MCF 10A (cell line): ENCODE data around the gene ANO2. TPM values are rescaled to one million over a fixed set of nuclear protein-coding genes. Genes with fewer than 3 reads are reported as not detected.

Experiments
- BruUV-seq: library from RNA; stranded (reverse); fragments of 400-500 nt; replicated peaks from 2 replicates; lab custom pipeline; 2021; lab: Mats Ljungman, UMichigan
- CTCF ChIA-PET: fragments of 300-600 bp; sonication (Branson Sonifier 250); formaldehyde crosslinking; extraction: SDS; loops from one replicate; lab custom pipeline; 2021; ENCODE audit warnings: antibody characterized with exemption, inconsistent platforms; lab: Yijun Ruan, JAX
- POLR2A ChIA-PET: fragments of 300-600, 350-650 bp; sonication (Branson Sonifier 250); formaldehyde crosslinking; extraction: SDS; loops from one replicate; lab custom pipeline; 2020; ENCODE audit warnings: antibody characterized with exemption, inconsistent platforms; lab: Yijun Ruan, JAX
- DNase-seq: peaks from one replicate; pipeline ENCODE4 v3.0.0-alpha.2; 2018; ENCODE audit not compliant: unreplicated experiment
- H3K27ac Mint-ChIP-seq: one replicate; pipeline ENCODE4 v1.8.0; 2022; ENCODE audit warnings: mild to moderate bottlenecking, low read depth, mixed read lengths; ENCODE audit not compliant: unreplicated experiment
- H3K27me3 Mint-ChIP-seq: one replicate; pipeline ENCODE4 v1.8.0; 2022; ENCODE audit warnings: mixed read lengths; ENCODE audit not compliant: insufficient read depth, unreplicated experiment
- H3K36me3 Mint-ChIP-seq: one replicate; pipeline ENCODE4 v1.8.0; 2022; ENCODE audit warnings: mild to moderate bottlenecking, moderate library complexity, mixed read lengths; ENCODE audit not compliant: insufficient read depth, unreplicated experiment
- H3K4me1 Mint-ChIP-seq: one replicate; pipeline ENCODE4 v1.8.0; 2022; ENCODE audit warnings: mixed read lengths; ENCODE audit not compliant: insufficient read depth, unreplicated experiment
- H3K4me3 Mint-ChIP-seq: one replicate; pipeline ENCODE4 v1.8.0; 2022; ENCODE audit warnings: mild to moderate bottlenecking, moderate library complexity, mixed read lengths; ENCODE audit not compliant: unreplicated experiment
- H3K9me3 Mint-ChIP-seq: one replicate; pipeline ENCODE4 v1.8.0; 2022; ENCODE audit warnings: mixed read lengths; ENCODE audit not compliant: unreplicated experiment
- intact Hi-C: fragments of 100-400 bp; cut with micrococcal nuclease; formaldehyde crosslinking; loops from 2 replicates; pipeline ENCODE4 v1.14.1; 2022
- total RNA-seq: library from RNA; stranded (reverse); gene quantifications from 2 replicates; pipeline ENCODE4 v1.2.3, GENCODE V29; 2022
- TF ChIP-seq, protein P1 (sequence below): fragments of 200-600 bp; IDR thresholded peaks from one replicate; pipeline ENCODE4 v1.8.0; 2022; ENCODE audit warnings: antibody characterized with exemption, mild to moderate bottlenecking; ENCODE audit not compliant: unreplicated experiment

The ANO2 gene
- total RNA-seq, 1 experiment from 2014 or later, result not detected

DNA sequence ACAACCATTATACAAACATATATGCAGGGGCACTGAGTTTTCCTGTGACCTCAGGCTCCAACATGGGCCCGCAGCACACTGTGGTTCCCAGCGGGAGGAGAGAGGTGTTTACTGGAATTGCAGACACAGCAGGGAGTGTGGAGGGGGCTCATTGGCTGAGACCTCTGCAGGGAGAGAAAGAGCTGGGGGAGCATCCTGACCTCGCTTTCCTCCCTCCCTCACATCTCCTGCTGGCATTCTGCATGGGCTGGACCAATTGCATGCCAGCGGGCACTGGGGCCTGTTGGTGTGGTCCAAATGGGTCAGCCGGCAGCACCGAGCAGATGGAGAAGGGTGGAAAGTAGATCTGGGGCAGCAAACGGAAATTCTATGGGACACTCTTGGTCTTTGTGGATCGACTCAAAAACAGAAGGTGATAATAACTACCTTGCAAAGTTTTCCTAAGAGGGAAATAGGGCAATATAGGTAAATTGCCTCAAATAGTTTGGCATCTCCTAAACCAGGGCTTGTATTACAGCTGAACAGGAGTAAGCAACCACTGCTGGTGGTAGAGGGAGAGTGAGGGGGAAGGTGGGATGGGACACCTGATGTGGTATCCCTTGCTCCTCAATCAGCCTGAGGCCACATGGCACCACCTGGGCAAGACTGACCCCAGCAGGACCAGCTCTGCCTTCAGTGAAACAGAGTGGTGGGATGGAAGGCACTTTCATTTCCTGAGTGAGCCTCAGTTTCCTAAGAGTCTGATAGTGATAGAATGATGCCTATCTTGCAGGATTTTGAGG, 426.3 kb downstream of the ANO2 start:
- ChIA-PET POLR2A (no interaction called here), CTCF (interaction anchor here (0.6 to 0.7 kb wide), 3 partner anchors 30 to 610 kb away, joined by 3 to 4 read pairs (median 3); no protein-coding TSS in a partner anchor)
- intact Hi-C loops, result no loop called here
- no peak for DNase-seq
- TF ChIP-seq, protein P1, sequence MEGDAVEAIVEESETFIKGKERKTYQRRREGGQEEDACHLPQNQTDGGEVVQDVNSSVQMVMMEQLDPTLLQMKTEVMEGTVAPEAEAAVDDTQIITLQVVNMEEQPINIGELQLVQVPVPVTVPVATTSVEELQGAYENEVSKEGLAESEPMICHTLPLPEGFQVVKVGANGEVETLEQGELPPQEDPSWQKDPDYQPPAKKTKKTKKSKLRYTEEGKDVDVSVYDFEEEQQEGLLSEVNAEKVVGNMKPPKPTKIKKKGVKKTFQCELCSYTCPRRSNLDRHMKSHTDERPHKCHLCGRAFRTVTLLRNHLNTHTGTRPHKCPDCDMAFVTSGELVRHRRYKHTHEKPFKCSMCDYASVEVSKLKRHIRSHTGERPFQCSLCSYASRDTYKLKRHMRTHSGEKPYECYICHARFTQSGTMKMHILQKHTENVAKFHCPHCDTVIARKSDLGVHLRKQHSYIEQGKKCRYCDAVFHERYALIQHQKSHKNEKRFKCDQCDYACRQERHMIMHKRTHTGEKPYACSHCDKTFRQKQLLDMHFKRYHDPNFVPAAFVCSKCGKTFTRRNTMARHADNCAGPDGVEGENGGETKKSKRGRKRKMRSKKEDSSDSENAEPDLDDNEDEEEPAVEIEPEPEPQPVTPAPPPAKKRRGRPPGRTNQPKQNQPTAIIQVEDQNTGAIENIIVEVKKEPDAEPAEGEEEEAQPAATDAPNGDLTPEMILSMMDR, result no peak
- H3K4me3 Mint-ChIP-seq, result no peak overlapping the region
- H3K27ac Mint-ChIP-seq, result no peak overlapping the region
- peaks cover 26% of the 10 kb centered on the region for H3K9me3 Mint-ChIP-seq
- no peaks in the 10 kb centered on the region for H3K27me3 Mint-ChIP-seq
- H3K36me3 Mint-ChIP-seq, result peaks cover 12% of the 10 kb centered on the region
- no TSS peak for BruUV-seq
- no peaks in the 10 kb centered on the region for H3K4me1 Mint-ChIP-seq

DNA sequence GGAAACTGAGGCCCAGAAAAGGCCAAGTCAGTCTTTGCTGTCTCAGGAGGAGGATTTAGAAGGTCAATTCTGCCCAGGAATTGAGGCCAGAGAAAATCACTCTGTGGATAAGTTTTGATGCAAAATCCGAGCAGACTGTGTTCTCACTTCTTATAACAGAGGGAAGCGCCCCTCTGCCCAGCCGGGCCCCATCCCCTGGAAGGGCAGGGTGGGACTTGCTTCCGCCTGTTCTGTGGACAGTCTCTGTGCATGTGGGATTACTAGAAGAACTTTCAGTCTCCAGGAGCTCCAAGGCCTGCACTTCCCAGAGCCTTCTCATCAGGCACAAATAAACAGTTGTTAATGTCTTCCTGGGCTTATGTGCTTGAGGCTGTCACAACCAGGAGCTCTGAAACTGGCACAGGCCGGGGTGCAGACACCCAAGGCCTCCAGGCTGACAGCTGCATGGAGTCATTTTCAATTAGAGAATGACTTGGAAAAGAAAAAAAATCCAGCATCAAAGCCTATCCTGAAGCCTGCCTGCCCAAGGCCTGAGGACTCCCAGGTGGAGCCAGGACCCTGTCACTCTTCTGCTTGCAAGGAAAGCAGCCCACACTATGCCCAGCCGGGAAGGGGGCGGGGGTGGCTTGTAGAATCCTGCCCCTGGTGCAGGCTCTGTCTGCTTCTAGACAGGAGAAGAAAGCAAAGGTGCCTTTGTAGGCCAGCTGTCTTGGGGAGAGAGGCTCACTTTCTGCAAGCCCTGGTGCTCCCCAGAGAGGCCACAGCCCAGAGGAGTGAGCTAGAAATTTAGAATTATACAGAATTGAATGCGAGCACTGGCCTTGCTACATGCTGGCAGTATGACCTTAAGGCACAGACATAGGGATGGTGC, 428.5 kb downstream of the ANO2 start:
- Mint-ChIP-seq H3K9me3 (peaks cover 36% of the 10 kb centered on the region), H3K4me1 (no peaks in the 10 kb centered on the region), H3K27ac (no peak overlapping the region), H3K27me3 (no peaks in the 10 kb centered on the region), H3K4me3 (no peak overlapping the region), H3K36me3 (peaks cover 12% of the 10 kb centered on the region)
- ChIA-PET CTCF (no interaction called here), POLR2A (no interaction called here)
- intact Hi-C loops, result no loop called here
- no peak for DNase-seq
- TF ChIP-seq, protein P1, result no peak
- no TSS peak for BruUV-seq

DNA sequence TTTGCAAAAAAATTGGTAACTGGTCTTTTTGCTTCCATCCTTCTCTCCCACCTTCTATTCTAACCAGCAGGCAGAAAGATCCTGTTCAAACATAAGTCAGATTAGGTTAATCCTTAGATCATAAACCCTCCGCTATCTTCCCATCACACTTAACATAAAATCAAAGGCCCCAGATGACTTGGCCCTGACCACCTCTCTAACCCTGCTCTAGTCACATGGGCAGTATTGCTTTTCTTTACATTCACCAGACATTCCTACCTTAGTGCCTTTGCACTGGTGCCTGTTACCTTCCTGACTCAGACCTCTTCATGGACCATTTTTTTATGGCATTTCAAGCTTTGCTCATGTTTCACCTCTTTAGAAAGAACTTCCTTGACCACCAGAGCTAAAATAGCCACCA, 429.6 kb downstream of the ANO2 start:
- H3K27ac Mint-ChIP-seq, result no peak overlapping the region
- H3K36me3 Mint-ChIP-seq, result peaks cover 6% of the 10 kb centered on the region
- BruUV-seq, result no TSS peak
- no peak overlapping the region for H3K4me3 Mint-ChIP-seq
- no peaks in the 10 kb centered on the region for H3K4me1 Mint-ChIP-seq
- no peaks in the 10 kb centered on the region for H3K27me3 Mint-ChIP-seq
- no peak for DNase-seq
- peaks cover 46% of the 10 kb centered on the region for H3K9me3 Mint-ChIP-seq
- ChIA-PET POLR2A (no interaction called here), CTCF (no interaction called here)
- TF ChIP-seq, protein P1, result no peak
- intact Hi-C loops, result no loop called here

DNA sequence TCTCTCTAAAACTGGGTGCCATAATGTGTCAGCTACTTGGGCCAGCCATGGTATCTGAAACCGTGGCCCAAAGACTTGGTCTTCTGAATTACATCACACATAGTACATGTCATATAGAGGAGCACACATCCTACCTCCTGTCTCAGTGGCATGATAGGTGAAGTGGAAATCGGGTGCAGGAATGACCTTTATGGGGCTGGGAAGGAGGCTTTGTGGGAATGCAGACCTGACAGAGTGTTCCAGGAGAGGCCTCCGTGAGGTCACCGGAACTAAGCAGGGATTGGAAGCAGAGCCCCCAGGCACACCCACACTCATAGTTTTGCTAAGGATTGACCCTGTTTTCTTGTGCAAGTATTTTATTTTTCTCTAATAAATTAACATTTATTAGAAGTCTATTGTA, 430.5 kb downstream of the ANO2 start:
- intact Hi-C loops, result no loop called here
- H3K27me3 Mint-ChIP-seq, result no peaks in the 10 kb centered on the region
- no peak for DNase-seq
- H3K4me1 Mint-ChIP-seq, result no peaks in the 10 kb centered on the region
- ChIA-PET POLR2A (no interaction called here), CTCF (no interaction called here)
- peaks cover 6% of the 10 kb centered on the region for H3K36me3 Mint-ChIP-seq
- BruUV-seq, result no TSS peak
- peaks cover 43% of the 10 kb centered on the region for H3K9me3 Mint-ChIP-seq
- H3K27ac Mint-ChIP-seq, result no peak overlapping the region
- no peak overlapping the region for H3K4me3 Mint-ChIP-seq
- TF ChIP-seq, protein P1, result no peak
